Ecto neural progenitor cell (in vitro differentiated cells): Measurements from ENCODE around the gene AP1S3.

Source experiments
- DNase-seq: peaks from one replicate; pipeline ENCODE4 v3.0.0-alpha.2; 2018; ENCODE audit warnings: low spot score

The AP1S3 gene

DNA sequence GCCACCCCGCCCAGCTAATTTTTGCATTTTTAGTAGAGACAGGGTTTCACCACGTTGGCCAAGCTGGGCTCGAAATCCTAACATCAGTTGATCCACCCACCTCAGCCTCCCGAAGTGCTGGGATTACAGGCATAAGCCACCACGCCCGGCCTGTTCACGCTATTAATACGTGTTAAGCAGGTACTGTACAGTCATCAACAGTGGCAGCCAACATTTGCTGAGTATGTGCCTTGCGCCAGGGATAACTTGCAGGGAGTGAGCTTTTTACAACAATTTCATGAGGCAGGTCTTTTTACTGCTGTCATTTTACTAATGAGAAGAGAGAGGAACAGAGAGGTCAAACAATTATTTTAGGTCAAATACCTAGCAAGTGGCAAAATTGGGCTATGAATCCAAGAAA is 115.2 kb downstream of the AP1S3 start:
- DNase-seq = no peak

DNA sequence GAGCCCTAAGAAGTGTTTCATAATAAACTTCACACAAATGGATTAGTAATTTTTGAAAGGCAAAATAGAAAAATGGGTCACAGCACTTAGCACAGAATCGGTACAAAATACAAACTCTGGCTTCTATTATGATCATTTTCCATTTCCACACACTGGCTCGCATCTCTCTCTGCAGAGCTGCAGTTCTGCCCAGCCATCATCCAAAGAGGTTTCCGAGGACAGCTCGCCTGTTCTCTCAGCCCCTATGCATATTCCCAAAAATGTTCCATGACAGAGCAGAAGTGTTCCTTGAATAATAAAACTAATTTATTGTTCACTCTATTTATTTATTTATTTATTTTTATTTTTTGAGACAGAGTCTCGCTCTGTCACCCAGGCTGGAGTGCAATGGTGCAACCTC is 115.6 kb downstream of the AP1S3 start:
- no peak for DNase-seq

DNA sequence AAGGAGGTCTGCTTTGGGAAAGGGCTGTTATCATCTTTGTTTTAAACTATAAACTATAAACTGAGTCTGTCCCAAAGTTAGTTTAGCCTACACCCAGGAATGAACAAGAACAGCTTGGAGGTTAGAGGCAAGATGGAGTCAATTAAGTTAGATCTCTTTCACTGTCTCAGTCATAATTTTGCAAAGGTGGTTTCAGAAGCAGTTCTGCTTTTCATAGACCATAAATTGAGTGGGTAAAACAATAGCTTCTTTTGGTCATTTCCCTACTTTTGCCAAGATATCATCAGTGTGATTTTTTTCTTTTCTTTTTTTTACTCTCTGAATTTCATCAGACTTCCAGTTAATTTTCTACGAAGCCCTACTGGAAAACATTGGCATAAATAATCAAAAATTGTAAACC is 117.0 kb downstream of the AP1S3 start:
- no peak for DNase-seq

DNA sequence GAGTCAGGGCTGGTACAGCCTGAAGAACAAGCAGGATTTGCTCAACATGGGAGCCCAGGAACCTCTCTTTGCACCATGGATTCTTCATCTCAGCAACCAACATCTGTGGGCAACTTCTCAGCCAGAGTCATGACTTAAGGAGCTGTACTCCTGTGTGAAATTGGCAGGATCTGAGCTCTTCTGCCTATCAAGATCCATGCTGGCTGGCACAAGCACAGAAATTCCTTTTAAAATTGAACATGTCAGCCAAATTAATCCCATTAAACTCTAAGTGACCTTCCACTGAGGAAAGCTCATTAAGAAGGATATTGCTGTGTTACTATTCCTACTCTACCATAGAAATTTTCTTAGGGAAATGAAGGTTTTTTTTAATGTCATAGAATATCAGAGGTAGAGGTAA is 124.7 kb downstream of the AP1S3 start:
- DNase-seq = no peak

DNA sequence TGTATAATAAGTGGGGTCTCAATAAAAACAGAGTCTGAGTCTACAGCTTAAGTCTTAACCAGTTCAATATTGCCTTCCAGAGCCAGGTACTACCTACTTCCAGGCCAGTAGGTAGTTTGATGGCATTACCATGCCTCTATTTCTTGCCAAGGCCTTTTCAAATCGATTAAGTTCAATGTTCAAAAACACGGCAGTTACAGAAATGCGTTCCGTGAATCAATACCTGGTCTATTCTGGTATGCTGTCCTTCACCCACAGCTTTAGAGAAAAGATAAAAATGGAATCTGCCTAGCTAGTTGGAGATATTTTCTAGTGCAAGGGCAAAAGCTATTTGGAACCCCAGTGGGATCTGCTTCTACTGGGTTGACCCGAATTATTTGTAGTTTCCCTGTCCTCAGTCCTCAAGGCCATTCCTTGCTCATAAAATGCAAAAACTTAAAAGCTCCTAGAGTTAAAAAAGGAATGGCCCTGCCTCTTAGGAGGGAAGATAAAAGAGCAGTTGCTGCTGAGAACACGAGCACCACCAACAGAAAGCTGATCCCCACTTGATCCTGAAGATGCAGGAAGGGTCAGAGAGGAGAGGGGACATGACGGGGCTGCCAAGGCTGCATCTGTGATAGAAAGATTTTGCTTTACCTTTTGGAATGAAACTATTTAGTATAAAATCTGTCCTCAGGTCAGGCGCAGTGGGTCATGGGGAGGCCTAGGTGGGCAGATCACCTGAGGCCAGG is 125.6 kb downstream of the AP1S3 start:
- DNase-seq = no peak
